Adrenal gland (tissue), 12 donors: ENCODE data around the gene LTA. TPM values are rescaled to one million over a fixed set of nuclear protein-coding genes. Genes with fewer than 3 reads are reported as not detected.

Experiments
- DNase-seq, 7 donors: peaks; one replicate each; pipeline ENCODE4 v3.0.0-alpha.2; 2019 to 2020
- H3K27ac ChIP-seq, 5 donors: fragments of 200-600 bp; sonication (generic) in 4 of 5; 1 replicate in 3 of 5; 2 replicates in 2 of 5; pipeline versions ENCODE4 v1.5.1 to v1.8.0; 2016 to 2020; ENCODE audit warnings: mild to moderate bottlenecking in 1 of 5
- H3K27me3 ChIP-seq: fragments of 200-600 bp; 2 replicates; pipeline ENCODE4 v1.8.0; 2021
- H3K36me3 ChIP-seq, 2 donors: fragments of 200-600 bp; replicated peaks in 1 of 2; 1 replicate in 1 of 2; 2 replicates in 1 of 2; pipeline versions ENCODE4 v1.5.1 to v1.8.0; 2018 to 2022
- H3K4me1 ChIP-seq, 2 donors: fragments of 200-600 bp; replicated peaks in 1 of 2; 1 replicate in 1 of 2; 2 replicates in 1 of 2; pipeline versions ENCODE4 v1.5.1 to v1.8.0; 2018 to 2021
- H3K4me3 ChIP-seq, 4 donors: fragments of 200-600 bp; sonication (generic) in 3 of 4; one replicate each; pipeline ENCODE4 v1.5.1; 2016 to 2018
- H3K9me3 ChIP-seq, 3 donors: fragments of 200-600 bp; sonication (generic) in 1 of 3; replicated peaks in 1 of 3; 1 replicate in 2 of 3; 2 replicates in 1 of 3; pipeline versions ENCODE4 v1.5.1 to v1.8.0; 2016 to 2021
- POLR2A ChIP-seq, 2 donors: fragments of 450-650 bp; IDR thresholded peaks; one replicate each; pipeline ENCODE4 v1.6.1; 2017; ENCODE audit warnings: antibody characterized with exemption in 2 of 2, mild to moderate bottlenecking in 2 of 2, moderate library complexity in 1 of 2
- WGBS, 4 donors: extraction: QIAGEN DNeasy Blood & Tissue Kit in 2 of 4; methylation state at CpG; one replicate each; pipeline versions ENCODE4 v1.1.5 to v1.1.7; 2013 to 2017; 5-methylcytosine and 5-hydroxymethylcytosine counted together
- intact Hi-C, 2 donors: fragments of 100-400 bp; cut with DNase I; formaldehyde crosslinking; loops; one replicate each; pipeline versions ENCODE4 v1.14.1 to v1.15.0; 2022 to 2023
- polyA plus RNA-seq, 3 donors: library from polyadenylated mRNA; stranded (reverse); fragments of 200-250 nt in 2 of 3; fragments of 350-450 nt in 1 of 3; fragmentation: Illumina TruSeq in 1 of 3; extraction: RNeasy Lipid Tissue Mini Kit (QIAGEN cat#74804) in 1 of 3; gene quantifications; one replicate each; pipeline ENCODE4 v1.2.3, GENCODE V29; 2013 to 2014
- small RNA-seq, 2 donors: library from RNA; depleted of rRNA; stranded (forward); fragments of <200 nt; gene quantifications; one replicate each; pipeline ENCODE3, GENCODE V24; 2016
- total RNA-seq, 9 donors: library from RNA; depleted of rRNA in 4 of 9; stranded (reverse); fragments of >200 nt in 4 of 9; fragments of 120-200 nt in 1 of 9; fragmentation: NEBNext Ultra II Directional in 1 of 9; extraction: Animal tissue kit (Norgen Biotek cat#: 25700) in 1 of 9; gene quantifications; one replicate each; pipeline versions ENCODE4 v1.1.0 to v1.2.4, GENCODE V29; 2013 to 2023
- TF ChIP-seq, protein P1 (sequence below), 6 experiments: fragments of 450-650 bp in 4 of 6; fragments of 200-600 bp in 2 of 6; sonication (generic) in 1 of 6; IDR thresholded peaks; 1 replicate in 5 of 6; 2 replicates in 1 of 6; pipeline versions ENCODE4 v1.5.1 to v1.8.0; 2016 to 2021; ENCODE audit warnings: antibody characterized with exemption in 6 of 6, mild to moderate bottlenecking in 2 of 6, moderate library complexity in 1 of 6
- donor health status: healthy with polysubstance abuse.
- donor health status: Bipolar disorder and iron deficiency.
- donor health status: DM: yes; HTN: yes; CAD: no.
- donor health status: DM: no; HTN: no; CAD: no.
- donor health status: DM: no; HTN: no; CAD: no.
- donor health status: DM: yes; HTN: yes; CAD: no.

LTA gene
- total and polyA plus RNA-seq, 12 donors, result 0.20 to 1.4 (median 0.95) TPM; not detected in 8

- Histone ChIP-seq H3K9me3 (no peaks in the 10 kb centered on the region), H3K27me3 (no peaks in the 10 kb centered on the region), H3K27ac (no peak overlapping the region), H3K4me3 (no peak overlapping the region), H3K4me1 (peaks cover 14 to 17% of the 10 kb centered on the region in 2 donors), H3K36me3 (peaks cover 0 to 49% of the 10 kb centered on the region in 2 donors)
- DNase-seq, result no peak
- TF ChIP-seq POLR2A (IDR thresholded peaks at IDR 0.05), result no peak
- TF ChIP-seq, protein P1, sequence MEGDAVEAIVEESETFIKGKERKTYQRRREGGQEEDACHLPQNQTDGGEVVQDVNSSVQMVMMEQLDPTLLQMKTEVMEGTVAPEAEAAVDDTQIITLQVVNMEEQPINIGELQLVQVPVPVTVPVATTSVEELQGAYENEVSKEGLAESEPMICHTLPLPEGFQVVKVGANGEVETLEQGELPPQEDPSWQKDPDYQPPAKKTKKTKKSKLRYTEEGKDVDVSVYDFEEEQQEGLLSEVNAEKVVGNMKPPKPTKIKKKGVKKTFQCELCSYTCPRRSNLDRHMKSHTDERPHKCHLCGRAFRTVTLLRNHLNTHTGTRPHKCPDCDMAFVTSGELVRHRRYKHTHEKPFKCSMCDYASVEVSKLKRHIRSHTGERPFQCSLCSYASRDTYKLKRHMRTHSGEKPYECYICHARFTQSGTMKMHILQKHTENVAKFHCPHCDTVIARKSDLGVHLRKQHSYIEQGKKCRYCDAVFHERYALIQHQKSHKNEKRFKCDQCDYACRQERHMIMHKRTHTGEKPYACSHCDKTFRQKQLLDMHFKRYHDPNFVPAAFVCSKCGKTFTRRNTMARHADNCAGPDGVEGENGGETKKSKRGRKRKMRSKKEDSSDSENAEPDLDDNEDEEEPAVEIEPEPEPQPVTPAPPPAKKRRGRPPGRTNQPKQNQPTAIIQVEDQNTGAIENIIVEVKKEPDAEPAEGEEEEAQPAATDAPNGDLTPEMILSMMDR (IDR thresholded peaks at IDR 0.05), result no peak
- 62 to 67% (median 66%) methylated on average over 5 to 10 of the region's 10 CpGs for WGBS, 4 donors
- intact Hi-C loops, result no loop called here
Observed at GRCh38 chr6:31622684-31623091, 50.6 kb downstream of the LTA start.

Small RNAs within 50 kb of the gene (small RNA-seq; reads per million reads assigned to genes)
- gene SNORA38 (4.4 to 4.6 reads per million in 2 donors), gene SNORD117 (193 to 247 reads per million in 2 donors), gene SNORD84 (0 reads per million in 2 donors), gene UQCRHP1 (0 reads per million in 2 donors)

Other genes with a start within 250 kb of the LTA start
Only the 30 nearest of the 34 such genes appear.
- gene HLA-B, start 215.1 kb upstream of the LTA start, total RNA-seq, result 1,000 to 10,000 TPM in 8 of 9 donors, 100 to 1,000 TPM in 1; 248 to 3,150 (median 1,269) TPM
- 1,000 to 10,000 TPM in 1 of 3 donors, 100 to 1,000 TPM in 2; 615 to 1,099 (median 618) TPM for gene HLA-B, start 215.1 kb upstream of the LTA start, polyA plus RNA-seq
- 10 to 100 TPM; 12.2 to 58.7 (median 29.1) TPM for gene MICA, start 168.7 kb upstream of the LTA start, total RNA-seq
- 10 to 100 TPM; 36.0 to 66.0 (median 45.6) TPM for gene MICA, start 168.7 kb upstream of the LTA start, polyA plus RNA-seq
- gene MICB, start 74.1 kb upstream of the LTA start, total RNA-seq, result 1 to 10 TPM; 1.1 to 3.3 (median 3.0) TPM
- gene MICB, start 74.1 kb upstream of the LTA start, polyA plus RNA-seq, result 1 to 10 TPM in 2 of 3 donors, under 1 TPM in 1; 0.57 to 3.0 (median 2.7) TPM
- gene MCCD1, start 43.3 kb upstream of the LTA start, total RNA-seq, result not detected
- gene MCCD1, start 43.3 kb upstream of the LTA start, polyA plus RNA-seq, result not detected
- 100 to 1,000 TPM; 155 to 345 (median 287) TPM for gene DDX39B, start 30.3 kb upstream of the LTA start, total RNA-seq
- gene DDX39B, start 30.3 kb upstream of the LTA start, polyA plus RNA-seq, result 100 to 1,000 TPM; 167 to 969 (median 968) TPM
- gene ATP6V1G2, start 25.7 kb upstream of the LTA start, total RNA-seq, result 1 to 10 TPM in 7 of 9 donors, under 1 TPM in 2; 0.87 to 4.8 (median 2.8) TPM
- gene ATP6V1G2, start 25.7 kb upstream of the LTA start, polyA plus RNA-seq, result 1 to 10 TPM; 2.8 to 6.6 (median 5.6) TPM
- 10 to 100 TPM; 15.1 to 33.6 (median 27.9) TPM for gene NFKBIL1, start 24.7 kb upstream of the LTA start, total RNA-seq
- gene NFKBIL1, start 24.7 kb upstream of the LTA start, polyA plus RNA-seq, result 10 to 100 TPM in 2 of 3 donors, 1 to 10 TPM in 1; 5.0 to 46.2 (median 27.6) TPM
- 1 to 10 TPM in 5 of 9 donors, under 1 TPM in 3, not detected in 1; 0.33 to 3.2 (median 1.2) TPM for gene TNF, start 3.3 kb downstream of the LTA start, total RNA-seq
- 1 to 10 TPM in 1 of 3 donors, under 1 TPM in 2; 0.22 to 1.0 (median 0.81) TPM for gene TNF, start 3.3 kb downstream of the LTA start, polyA plus RNA-seq
- 1 to 10 TPM in 3 of 9 donors, under 1 TPM in 3, not detected in 3; 0.35 to 4.3 (median 0.95) TPM for gene LTB, start 10.1 kb downstream of the LTA start, total RNA-seq
- 1 to 10 TPM in 2 of 3 donors, under 1 TPM in 1; 0.31 to 6.7 (median 4.8) TPM for gene LTB, start 10.1 kb downstream of the LTA start, polyA plus RNA-seq
- 10 to 100 TPM in 8 of 9 donors, 1 to 10 TPM in 1; 5.8 to 29.0 (median 16.9) TPM for gene LST1, start 14.0 kb downstream of the LTA start, total RNA-seq
- gene LST1, start 14.0 kb downstream of the LTA start, polyA plus RNA-seq, result 10 to 100 TPM in 2 of 3 donors, 1 to 10 TPM in 1; 9.7 to 67.8 (median 49.2) TPM
- gene NCR3, start 20.7 kb downstream of the LTA start, total RNA-seq, result under 1 TPM in 1 of 9 donors, not detected in 8; 0.46 TPM
- gene NCR3, start 20.7 kb downstream of the LTA start, polyA plus RNA-seq, result under 1 TPM in 2 of 3 donors, not detected in 1; 0.10 to 0.24 TPM
- 100 to 1,000 TPM in 1 of 9 donors, 10 to 100 TPM in 8; 15.3 to 104 (median 64.7) TPM for gene AIF1, start 42.9 kb downstream of the LTA start, total RNA-seq
- 10 to 100 TPM; 61.4 to 81.6 (median 73.0) TPM for gene AIF1, start 42.9 kb downstream of the LTA start, polyA plus RNA-seq
- gene PRRC2A, start 48.4 kb downstream of the LTA start, total RNA-seq, result 100 to 1,000 TPM in 5 of 9 donors, 10 to 100 TPM in 4; 31.9 to 198 (median 103) TPM
- 100 to 1,000 TPM in 2 of 3 donors, 10 to 100 TPM in 1; 55.6 to 419 (median 330) TPM for gene PRRC2A, start 48.4 kb downstream of the LTA start, polyA plus RNA-seq
- 100 to 1,000 TPM; 113 to 336 (median 299) TPM for gene BAG6, start 80.4 kb downstream of the LTA start, total RNA-seq
- gene BAG6, start 80.4 kb downstream of the LTA start, polyA plus RNA-seq, result 100 to 1,000 TPM; 170 to 799 (median 668) TPM
- gene APOM, start 83.6 kb downstream of the LTA start, total RNA-seq, result 1 to 10 TPM in 8 of 9 donors, not detected in 1; 2.3 to 4.7 (median 3.7) TPM
- gene APOM, start 83.6 kb downstream of the LTA start, polyA plus RNA-seq, result 10 to 100 TPM in 2 of 3 donors, 1 to 10 TPM in 1; 6.4 to 18.2 (median 10.7) TPM
- 10 to 100 TPM; 23.8 to 37.0 (median 27.2) TPM for gene C6orf47, start 88.5 kb downstream of the LTA start, total RNA-seq
- 10 to 100 TPM; 17.9 to 23.6 (median 20.0) TPM for gene C6orf47, start 88.5 kb downstream of the LTA start, polyA plus RNA-seq
- gene GPANK1, start 92.7 kb downstream of the LTA start, total RNA-seq, result 10 to 100 TPM; 10.2 to 61.2 (median 16.9) TPM
- gene GPANK1, start 92.7 kb downstream of the LTA start, polyA plus RNA-seq, result 10 to 100 TPM in 2 of 3 donors, 1 to 10 TPM in 1; 7.4 to 18.3 (median 17.6) TPM
- gene CSNK2B, start 93.8 kb downstream of the LTA start, total RNA-seq, result 100 to 1,000 TPM; 142 to 324 (median 177) TPM
- 100 to 1,000 TPM; 171 to 239 (median 236) TPM for gene CSNK2B, start 93.8 kb downstream of the LTA start, polyA plus RNA-seq
- gene LY6G5B, start 97.7 kb downstream of the LTA start, total RNA-seq, result 10 to 100 TPM in 1 of 9 donors, 1 to 10 TPM in 6, under 1 TPM in 2; 0.48 to 13.3 (median 3.4) TPM
- 10 to 100 TPM in 1 of 3 donors, 1 to 10 TPM in 2; 4.2 to 13.4 (median 8.1) TPM for gene LY6G5B, start 97.7 kb downstream of the LTA start, polyA plus RNA-seq
- 1 to 10 TPM in 5 of 9 donors, under 1 TPM in 3, not detected in 1; 0.39 to 2.5 (median 1.8) TPM for gene LY6G5C, start 108.8 kb downstream of the LTA start, total RNA-seq
- 1 to 10 TPM in 2 of 3 donors, under 1 TPM in 1; 0.75 to 3.6 (median 3.1) TPM for gene LY6G5C, start 108.8 kb downstream of the LTA start, polyA plus RNA-seq
- gene ABHD16A, start 131.0 kb downstream of the LTA start, total RNA-seq, result 10 to 100 TPM; 48.0 to 64.4 (median 54.9) TPM
- 10 to 100 TPM; 38.7 to 73.1 (median 62.9) TPM for gene ABHD16A, start 131.0 kb downstream of the LTA start, polyA plus RNA-seq
- gene LY6G6F, start 134.6 kb downstream of the LTA start, total RNA-seq, result under 1 TPM in 1 of 9 donors, not detected in 8; 0.44 TPM
- not detected for gene LY6G6F, start 134.6 kb downstream of the LTA start, polyA plus RNA-seq
- not detected for gene LY6G6D, start 143.1 kb downstream of the LTA start, total RNA-seq
- gene LY6G6D, start 143.1 kb downstream of the LTA start, polyA plus RNA-seq, result not detected
- gene LY6G6C, start 149.5 kb downstream of the LTA start, total RNA-seq, result not detected
- not detected for gene LY6G6C, start 149.5 kb downstream of the LTA start, polyA plus RNA-seq
- under 1 TPM in 2 of 9 donors, not detected in 7; 0.22 to 0.65 TPM for gene MPIG6B, start 151.1 kb downstream of the LTA start, total RNA-seq
- under 1 TPM in 2 of 3 donors, not detected in 1; 0.07 to 0.08 TPM for gene MPIG6B, start 151.1 kb downstream of the LTA start, polyA plus RNA-seq
- gene DDAH2, start 157.0 kb downstream of the LTA start, total RNA-seq, result 10 to 100 TPM; 21.1 to 52.7 (median 31.5) TPM
- gene DDAH2, start 157.0 kb downstream of the LTA start, polyA plus RNA-seq, result 100 to 1,000 TPM in 2 of 3 donors, 1 to 10 TPM in 1; 6.4 to 202 (median 138) TPM
- gene CLIC1, start 164.2 kb downstream of the LTA start, total RNA-seq, result 100 to 1,000 TPM; 176 to 426 (median 217) TPM
- gene CLIC1, start 164.2 kb downstream of the LTA start, polyA plus RNA-seq, result 100 to 1,000 TPM; 109 to 252 (median 146) TPM
- 10 to 100 TPM in 3 of 9 donors, 1 to 10 TPM in 6; 3.0 to 16.7 (median 5.9) TPM for gene MSH5, start 167.7 kb downstream of the LTA start, total RNA-seq
- gene MSH5, start 167.7 kb downstream of the LTA start, polyA plus RNA-seq, result 10 to 100 TPM in 2 of 3 donors, 1 to 10 TPM in 1; 3.6 to 24.5 (median 16.8) TPM
- gene SAPCD1, start 190.4 kb downstream of the LTA start, total RNA-seq, result 1 to 10 TPM in 1 of 9 donors, under 1 TPM in 3, not detected in 5; 0.46 to 2.3 (median 0.84) TPM
- gene SAPCD1, start 190.4 kb downstream of the LTA start, polyA plus RNA-seq, result 10 to 100 TPM in 1 of 3 donors, 1 to 10 TPM in 1, under 1 TPM in 1; 0.75 to 17.2 (median 6.0) TPM
- gene VWA7, start 205.0 kb downstream of the LTA start, total RNA-seq, result 1 to 10 TPM in 2 of 9 donors, under 1 TPM in 7; 0.17 to 2.3 (median 0.36) TPM
- 1 to 10 TPM in 2 of 3 donors, under 1 TPM in 1; 0.74 to 8.1 (median 1.1) TPM for gene VWA7, start 205.0 kb downstream of the LTA start, polyA plus RNA-seq